Posterior vena cava (tissue), 2 donors: ENCODE data around the gene TTLL8. TPM values are rescaled to one million over a fixed set of nuclear protein-coding genes. Genes with fewer than 3 reads are reported as not detected.

ENCODE experiments used
- DNase-seq: peaks from one replicate; pipeline ENCODE4 v3.0.0-alpha.2; 2020; ENCODE audit warnings: low spot score
- intact Hi-C, 2 donors: fragments of 100-400 bp; cut with DNase I; formaldehyde crosslinking; loops; one replicate each; pipeline versions ENCODE4 v1.14.1 to v1.14.2; 2022 to 2023
- total RNA-seq, 2 donors: library from RNA; stranded (reverse); fragmentation: NEBNext Ultra II Directional; extraction: Animal tissue kit (Norgen Biotek cat#: 25700); gene quantifications; one replicate each; pipeline ENCODE4 v1.2.1, GENCODE V29; 2021
- donor health status: DM: yes; HTN: yes; CAD: no.
- donor health status: DM: yes; HTN: yes; CAD: no.

Gene TTLL8
- total RNA-seq, 2 donors from 2014 or later: not detected

DNA sequence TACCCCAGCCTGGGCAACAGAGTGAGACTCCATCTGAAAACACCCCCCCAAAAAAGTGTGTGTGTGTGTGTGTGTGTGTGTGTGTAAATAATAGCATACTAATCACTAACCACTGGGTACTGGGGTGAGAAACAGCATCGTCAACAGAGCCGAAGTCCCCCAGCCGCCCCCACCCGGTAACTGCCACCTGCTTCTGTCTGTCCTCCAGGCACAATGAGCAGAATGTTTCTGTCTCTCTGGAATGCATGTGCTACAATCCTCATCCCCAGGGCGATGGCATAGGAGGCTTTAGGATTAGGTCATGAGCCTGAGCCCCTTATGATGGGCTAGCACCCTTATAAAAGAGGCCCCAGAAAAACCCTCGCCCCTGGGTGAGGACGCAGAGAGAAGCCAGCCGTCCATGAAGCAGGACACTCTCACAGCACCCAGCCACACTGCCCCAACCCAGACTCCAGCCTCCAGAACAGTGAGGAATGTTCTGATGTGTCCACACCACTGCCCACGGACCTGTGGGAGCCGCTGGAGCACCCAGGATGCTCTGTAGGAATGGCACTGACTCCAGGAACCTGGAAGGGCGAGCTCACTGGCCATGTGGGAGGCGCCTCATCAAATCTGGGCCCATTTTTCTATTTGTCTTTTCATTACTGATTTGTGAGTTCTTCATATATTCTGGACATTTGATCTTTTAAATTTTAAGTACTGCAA is 9.9 kb downstream of the TTLL8 start:
- intact Hi-C loops: no loop called here
- DNase-seq: peak; percentile 64

DNA sequence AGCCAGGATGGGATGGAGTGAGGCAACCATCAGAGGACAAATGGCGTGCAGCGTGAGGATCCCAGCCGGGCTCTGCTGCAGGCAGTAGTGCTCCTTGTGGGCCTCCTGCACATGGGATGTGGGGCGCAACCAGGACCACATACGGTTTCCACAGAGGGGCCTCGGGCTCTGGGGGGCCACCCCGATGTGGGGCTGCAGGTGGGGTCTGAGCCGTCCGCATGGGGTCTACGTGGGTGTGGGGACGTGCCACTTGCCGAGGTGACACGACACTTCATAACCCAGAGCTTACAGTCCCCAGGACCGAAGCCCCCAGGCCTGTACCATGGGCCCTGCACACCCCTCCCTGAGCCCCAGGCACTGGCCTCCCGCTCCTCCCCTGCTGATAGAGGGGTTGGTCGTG is 10.8 kb downstream of the TTLL8 start:
- intact Hi-C loops: no loop called here
- DNase-seq: peak; percentile 52

DNA sequence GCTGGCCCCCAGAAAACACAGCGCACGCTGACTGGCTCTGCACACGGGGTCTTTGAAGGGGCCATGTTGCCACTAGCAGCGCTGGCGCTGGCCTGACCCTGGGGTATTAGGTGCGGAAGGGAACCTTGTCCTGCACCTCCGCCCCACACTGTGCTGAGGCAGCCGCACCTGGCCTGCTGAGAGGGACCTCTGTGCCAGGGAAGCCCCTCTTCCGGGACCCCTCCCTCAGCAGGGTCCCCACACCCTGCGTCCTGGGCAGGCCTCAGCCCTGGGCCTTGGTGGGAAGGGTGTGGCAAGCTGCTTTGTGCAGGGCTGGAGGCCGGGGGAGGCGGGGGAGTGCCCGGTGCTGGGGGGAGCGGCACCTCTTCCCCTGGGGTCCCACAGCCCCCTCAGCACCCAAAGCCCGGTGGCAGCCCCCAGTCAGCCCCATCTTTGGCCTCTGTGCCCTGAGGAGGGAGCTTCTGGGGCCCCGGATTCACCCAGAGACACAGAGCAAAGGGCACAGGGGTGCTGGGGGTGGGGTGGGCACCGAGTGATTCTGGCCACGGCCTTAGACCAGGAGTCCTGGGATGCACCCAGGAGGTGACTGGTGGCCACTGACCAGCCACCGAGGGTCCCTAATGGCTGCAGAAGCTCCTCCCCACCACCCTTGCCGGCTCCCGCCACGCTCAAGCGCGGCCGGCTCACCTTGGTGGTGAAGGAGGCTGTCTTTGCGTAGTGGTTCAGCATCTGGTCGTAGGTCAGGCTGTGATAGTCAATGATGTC is 11.4 kb downstream of the TTLL8 start:
- DNase-seq: peak; percentile 73
- intact Hi-C loops: no loop called here

DNA sequence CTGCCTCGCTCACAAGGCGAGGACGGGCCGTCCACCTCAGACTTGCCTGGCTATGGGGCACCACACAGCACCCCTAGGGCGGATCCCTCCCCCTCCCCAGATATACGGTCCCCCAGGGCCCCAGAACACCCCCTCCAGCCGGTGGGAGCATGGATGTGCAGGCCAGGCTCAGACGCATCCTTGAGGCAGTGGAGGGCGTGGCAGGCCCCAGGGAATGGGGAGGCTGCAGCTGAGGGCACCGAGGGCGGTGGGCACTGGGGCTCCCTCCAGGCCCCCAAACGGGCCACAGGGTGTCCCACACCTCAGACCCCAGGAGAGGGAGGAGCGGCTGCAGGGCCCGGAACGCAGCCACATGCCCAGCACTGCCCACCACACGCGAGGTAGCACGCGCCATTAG is 12.1 kb downstream of the TTLL8 start:
- peak; percentile 74 for DNase-seq
- intact Hi-C loops: no loop called here

DNA sequence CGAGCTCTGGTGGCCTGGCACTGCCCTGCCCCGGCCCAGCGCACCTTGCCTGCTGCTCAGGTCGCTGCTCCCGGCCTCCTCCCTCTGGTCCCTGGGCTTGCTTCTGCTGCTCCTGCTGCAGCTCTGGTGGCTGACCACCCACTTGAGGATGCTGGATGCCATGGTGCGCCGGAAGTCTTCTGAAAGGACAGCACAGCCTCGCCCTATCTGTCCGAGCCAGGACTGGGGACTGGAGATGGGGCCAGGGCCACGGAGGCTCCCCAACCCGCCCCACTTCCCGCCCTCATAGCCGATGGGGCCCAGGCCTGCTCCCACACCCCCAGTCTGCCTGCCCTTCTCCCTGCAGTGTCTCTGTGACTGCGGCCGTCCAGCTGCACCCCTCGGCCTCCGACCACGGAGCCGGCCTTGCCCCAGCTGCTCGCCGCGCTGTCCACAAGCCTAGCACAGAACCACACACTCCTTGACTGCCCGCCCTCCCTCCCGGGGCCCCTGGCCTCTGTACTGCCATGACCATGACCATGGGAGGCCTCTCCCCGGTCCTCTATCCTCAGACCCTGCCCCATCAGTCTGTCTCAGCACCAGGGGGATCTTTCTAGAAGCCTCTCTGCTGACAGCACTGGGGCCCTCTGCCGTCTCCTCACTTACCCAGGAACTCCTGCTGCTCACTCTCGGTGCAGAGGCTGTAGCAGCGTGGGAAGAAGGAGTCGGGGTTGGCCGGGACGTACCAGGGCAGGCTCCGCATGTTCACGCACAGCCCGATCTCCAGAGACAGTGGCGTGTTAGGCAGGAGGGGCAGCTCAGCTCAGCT is 12.7 kb downstream of the TTLL8 start:
- peak; percentile 81 for DNase-seq
- intact Hi-C loops: no loop called here

DNA sequence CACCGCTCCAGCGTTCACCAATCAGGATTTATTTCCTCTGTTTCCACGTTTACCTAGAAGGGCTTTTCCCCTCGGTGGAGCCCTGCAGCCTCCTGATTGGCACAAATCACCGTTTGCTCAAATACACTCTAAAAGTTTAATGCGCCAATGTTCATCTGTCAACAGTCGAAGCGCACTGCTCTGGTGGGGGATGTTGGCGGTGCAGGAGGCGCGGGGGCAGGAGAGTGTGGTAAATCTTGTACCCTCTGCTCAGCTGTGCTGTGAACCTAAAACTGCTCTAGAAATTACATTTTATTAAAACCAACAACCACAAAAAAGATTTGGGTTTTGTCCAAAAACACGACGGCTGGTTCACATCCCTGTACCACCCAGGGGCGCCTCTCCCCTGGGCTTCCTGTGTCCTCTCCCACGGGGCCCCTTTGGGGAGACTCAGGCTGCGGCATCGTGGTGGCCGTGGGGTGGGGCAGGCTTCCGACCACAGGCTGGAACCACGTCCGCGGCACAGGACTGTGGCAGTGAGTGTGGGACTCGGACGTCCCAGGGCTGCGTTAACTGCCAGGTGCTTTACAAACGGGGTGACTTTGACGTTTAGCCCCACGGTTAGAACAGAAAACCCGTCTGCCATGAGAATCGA is 13.5 kb downstream of the TTLL8 start:
- peak; percentile 70 for DNase-seq
- intact Hi-C loops: no loop called here

DNA sequence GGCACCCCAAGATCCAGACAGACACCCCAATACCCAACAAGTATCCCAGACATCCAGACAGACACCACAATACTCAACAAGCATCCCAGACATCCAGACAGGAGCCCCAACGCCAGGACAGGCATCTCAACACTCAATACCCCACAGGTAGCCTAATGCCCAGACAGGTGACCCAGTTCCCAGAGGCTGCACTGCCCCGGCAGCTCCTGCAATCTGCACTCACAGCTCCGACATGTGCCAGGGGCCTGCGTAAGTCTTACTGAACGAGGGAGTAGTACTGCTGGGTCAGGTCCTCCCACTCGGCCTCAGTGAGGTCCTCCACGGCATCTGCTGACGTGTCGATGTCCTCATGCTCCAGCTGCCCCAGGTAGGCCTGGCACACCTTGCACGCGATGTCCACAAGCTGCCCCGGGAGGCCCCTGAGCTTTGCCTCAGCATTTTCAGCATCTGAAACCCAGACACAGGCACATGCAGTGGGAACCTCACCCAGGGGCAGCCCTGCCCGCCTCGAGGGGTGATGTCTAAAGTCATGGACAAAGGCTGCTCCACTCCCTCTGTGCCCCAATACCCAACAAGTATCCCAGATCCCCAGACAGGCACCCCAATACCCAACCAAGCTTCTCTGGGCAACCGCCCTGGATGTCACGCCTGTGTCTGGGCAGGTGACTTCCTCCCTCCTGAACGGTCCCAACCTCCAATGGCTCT is 16.6 kb downstream of the TTLL8 start:
- intact Hi-C loops: no loop called here
- peak; percentile 62 for DNase-seq

DNA sequence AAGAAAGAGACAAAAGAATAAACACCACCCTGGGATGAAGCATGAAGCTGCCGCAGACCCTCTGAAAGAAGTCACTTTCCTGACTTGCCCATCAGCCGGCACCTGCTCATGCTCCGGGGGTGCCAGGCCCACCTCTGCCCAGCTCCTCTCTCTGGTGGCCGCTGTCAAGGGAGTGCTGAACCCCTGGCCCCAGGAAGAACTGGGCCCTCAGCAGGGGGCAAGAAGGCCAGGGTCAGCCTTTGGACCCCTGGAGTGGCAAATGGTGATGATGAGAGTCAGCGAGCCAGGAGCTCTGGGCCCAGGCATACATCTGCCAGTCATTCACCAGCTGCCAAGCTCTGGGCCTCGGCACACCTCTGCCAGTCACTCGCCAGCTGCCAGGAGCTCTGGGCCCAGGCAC is 17.4 kb downstream of the TTLL8 start:
- peak; percentile 48 for DNase-seq
- intact Hi-C loops: no loop called here

DNA sequence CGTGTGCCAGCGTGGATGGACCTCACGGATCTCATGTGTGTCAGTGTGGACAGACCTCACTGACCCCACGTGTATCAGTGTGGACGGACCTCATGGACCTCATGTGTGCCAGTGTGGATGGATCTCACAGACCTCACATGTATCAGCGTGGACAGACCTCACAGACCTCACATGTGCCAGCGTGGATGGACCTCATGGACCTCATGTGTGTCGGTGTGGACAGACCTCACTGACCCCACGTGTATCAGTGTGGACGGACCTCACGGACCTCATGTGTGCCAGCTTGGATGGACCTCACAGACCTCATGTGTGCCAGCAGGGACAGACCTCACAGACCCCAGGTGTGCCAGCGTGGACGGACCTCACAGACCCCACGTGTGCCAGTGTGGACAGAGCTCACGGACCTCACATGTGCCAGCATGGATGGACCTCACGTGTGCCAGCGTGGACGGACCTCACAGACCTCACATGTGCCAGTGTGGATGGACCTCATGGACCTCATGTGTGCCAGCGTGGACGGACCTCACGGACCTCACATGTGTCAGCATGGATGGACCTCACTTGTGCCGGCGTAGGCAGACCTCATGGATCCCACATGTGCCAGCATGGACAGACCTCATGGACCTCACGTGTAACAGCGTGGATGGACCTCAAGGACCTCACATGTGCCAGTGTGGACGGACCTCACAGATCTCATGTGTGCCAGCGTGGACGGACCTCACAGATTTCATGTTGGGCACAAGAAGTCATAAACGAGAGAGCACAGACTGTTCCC is 18.2 kb downstream of the TTLL8 start:
- peak; percentile 47 for DNase-seq
- intact Hi-C loops: no loop called here

DNA sequence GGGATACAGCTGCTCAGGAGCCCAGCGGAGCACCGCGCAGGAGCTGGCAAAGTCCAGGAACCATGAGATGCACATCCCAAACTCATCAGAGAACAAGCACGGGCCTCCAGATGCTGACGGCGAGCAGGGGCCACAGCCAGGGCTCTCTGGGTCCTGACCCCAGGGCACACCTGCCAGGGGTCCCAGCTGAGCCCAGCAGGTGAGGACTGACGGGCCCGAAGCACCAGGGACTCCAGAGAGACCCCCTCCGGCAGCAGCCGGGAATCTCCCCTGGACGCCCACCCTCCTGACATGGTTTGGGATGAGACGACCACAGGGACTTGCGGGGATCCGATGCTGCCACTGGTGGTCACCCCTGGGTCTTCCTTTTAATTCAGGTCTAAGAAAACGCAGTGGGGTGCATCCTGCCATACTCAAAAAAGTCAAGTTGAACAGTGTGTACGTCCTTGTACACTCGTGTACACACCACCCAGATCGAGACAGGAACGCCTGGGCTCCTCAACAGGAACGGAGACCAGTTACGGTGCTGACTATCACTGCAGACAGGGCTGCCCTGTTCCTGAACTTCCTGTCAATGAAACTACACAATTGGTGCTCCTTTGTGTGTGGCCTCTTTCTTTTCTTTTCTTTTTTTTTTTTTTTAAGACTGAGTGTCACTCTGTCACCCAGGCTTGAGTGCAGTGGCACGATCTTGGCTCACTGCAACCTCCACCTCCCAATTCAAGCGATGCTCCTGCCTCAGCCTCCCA is 21.9 kb downstream of the TTLL8 start:
- DNase-seq: peak; percentile 54
- intact Hi-C loops: no loop called here

DNA sequence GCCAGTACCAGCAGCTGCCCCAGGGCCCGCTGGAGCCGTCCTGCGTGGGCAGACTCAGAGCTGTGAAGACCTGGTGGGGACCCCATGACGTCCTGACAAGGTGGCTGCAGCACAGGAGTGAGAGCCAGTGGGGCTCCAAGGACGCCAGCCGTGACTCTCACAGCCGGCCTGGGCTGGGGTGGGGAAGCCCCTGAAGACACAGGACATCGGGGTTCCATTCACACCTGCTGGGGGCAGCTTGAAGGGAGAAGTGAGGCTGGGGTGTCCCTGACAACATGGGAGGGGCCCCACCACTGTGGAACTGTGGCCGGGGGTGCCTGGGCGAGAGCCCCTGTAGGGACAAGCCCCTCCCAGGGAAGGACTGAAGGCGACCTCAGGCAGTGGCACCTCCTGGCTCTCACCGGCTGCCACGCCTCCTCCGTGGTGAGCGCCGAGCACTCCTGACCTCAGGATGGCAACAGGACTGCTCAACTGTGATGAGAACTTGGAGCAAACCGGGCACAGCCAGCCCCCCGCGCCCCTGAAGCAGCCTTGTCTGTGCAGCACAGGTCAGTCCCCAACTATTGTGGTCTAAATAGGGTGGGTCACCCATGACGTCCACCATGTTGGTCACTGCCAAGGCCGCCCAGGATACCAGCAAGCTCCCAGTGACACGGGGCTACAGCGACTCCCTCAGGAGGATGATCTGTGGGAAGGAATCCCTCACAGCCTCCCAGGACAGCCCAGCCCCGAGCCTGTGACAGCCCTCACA is 22.8 kb downstream of the TTLL8 start:
- peak; percentile 64 for DNase-seq
- intact Hi-C loops: no loop called here

DNA sequence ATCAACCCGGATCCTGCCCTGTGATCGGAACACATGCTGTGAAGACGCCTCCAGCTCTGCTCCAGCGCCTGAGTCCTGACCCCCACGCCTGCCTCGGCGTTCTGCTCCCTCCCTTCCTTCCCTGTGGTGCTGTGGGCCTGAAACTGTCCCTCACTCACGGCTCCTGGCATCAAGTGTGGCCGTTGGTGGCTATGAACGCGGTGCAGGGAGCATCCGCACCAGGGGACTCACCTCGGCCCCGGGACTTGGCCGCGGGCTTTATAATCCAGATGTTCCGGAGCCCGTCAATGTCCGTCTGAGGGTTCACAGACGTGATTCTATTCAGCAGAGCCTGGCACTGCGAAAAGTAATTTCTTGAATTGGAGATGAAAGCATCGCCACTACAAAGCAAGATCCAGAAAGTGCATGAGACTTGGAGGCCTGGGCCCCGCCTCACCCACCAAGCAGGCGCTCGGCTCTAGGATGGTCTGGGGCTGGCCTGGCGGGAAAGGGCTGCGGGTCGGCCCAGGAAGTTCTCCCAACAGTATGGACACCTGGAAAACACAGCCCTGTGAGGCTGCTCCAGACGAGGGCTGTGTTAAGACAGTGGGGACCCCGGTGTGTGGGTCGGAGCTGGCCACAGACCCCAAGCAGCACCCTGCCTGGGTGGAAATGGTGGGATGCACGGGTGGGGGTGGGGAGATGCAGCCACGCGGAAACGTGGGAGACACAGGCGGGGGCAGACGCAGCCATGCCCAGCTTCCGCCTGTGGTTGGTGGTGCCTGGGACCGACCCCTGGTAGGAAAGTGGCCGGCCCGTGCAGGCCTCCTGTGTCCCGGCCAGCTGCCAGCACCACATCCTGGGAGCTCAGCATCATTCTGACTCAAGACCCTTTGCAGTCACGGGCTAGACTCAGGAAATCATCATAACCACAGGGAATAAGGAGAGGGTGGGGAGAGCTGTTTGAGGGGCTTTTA is 23.7 kb downstream of the TTLL8 start:
- intact Hi-C loops: no loop called here
- peak; percentile 51 for DNase-seq

DNA sequence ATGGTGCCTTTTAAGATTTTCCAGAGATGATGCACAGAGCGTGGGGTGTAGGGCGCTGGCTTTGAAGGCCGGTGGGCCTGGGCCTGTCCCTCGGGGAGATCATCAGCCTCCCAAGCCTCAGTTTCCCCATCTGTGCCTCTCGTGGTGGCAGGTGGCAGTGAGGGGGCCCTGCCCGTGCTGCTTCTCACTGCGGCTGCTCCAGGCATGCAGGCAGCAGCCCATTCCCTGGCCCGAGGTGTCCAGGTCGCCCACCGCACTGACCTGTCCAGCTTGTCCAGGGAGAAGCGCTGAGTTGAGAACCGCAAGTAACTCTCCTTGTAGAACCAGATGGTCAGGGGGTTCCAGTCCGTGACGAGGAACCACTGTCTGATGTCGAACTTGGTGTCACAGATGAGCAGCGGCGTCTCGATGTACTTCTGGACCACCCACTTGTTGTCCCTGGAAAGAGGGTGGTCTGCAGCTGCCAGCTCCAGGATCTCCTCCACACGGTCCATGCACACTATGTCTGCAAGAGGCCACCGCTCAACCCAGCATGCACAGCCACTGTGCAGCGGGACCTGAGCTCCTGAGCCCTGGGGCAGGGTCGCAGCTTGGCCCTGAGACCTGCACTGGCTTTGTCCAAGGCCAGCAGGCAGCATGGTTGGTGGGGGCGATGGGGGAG is 25.0 kb downstream of the TTLL8 start:
- peak; percentile 67 for DNase-seq
- intact Hi-C loops: no loop called here

DNA sequence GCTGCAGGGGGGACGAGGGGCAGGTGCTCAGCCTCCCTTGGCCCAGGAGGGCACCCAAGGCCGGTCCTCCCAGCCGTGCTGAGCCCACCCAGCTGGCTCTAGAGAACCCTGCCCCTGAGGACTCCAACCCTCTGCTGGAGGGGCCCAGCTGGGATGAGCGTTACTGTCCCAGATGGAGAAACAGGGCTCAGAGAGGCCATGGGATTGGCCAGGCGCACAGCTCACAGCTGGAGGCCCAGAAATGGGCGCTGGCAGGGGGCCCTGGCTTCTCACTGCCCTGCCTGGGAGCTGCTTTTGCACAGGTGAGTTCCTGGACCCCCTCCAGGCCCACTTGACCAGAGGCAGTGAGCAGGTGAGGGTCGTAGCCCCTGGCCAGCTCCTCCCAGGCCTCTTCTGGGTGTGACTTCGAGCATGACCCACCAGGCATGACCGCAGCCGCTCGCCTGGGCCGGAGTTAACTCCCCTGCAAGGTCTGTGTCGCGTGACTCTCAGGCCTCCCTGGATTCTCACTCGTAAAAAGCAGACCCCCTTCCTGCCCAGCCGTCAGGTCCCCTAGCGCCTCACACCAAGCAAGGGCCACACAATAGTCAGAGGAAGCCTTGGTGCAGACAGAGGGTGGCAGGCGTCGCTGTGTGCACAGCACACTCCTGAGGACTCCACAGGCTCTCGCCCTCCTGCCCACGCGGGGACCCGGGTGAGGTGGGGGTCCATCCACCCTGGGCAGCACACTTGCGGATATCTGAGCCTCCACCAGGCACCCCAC is 25.8 kb downstream of the TTLL8 start:
- DNase-seq: peak; percentile 70
- intact Hi-C loops: no loop called here
